Astrocyte of the spinal cord (primary cell): ENCODE results near the gene UPF1.
"Not testable (repeated sequence)": the region's sequence is repeated elsewhere in the genome, so short reads cannot be mapped to it uniquely, and the experiment has no call there.

Source experiments
- DNase-seq: peaks from one replicate; pipeline ENCODE4 v3.0.0; 2011; ENCODE audit warnings: low read depth, low spot score
- H3K4me3 ChIP-seq: 2 replicates; pipeline ENCODE4 v1.5.1; 2011; ENCODE audit warnings: low read depth, mild to moderate bottlenecking, low read length, moderate library complexity
- in situ Hi-C: cut with HindIII; loops from 2 replicates; pipeline ENCODE4 v1.10.0; 2017; ENCODE audit warnings: low sequenced_read_pairs
- TF ChIP-seq, protein P1 (sequence below): IDR thresholded peaks from 2 replicates; pipeline ENCODE4 v1.5.1; 2012; ENCODE audit warnings: low read depth, mild to moderate bottlenecking, low read length, inconsistent platforms

The UPF1 gene

DNA sequence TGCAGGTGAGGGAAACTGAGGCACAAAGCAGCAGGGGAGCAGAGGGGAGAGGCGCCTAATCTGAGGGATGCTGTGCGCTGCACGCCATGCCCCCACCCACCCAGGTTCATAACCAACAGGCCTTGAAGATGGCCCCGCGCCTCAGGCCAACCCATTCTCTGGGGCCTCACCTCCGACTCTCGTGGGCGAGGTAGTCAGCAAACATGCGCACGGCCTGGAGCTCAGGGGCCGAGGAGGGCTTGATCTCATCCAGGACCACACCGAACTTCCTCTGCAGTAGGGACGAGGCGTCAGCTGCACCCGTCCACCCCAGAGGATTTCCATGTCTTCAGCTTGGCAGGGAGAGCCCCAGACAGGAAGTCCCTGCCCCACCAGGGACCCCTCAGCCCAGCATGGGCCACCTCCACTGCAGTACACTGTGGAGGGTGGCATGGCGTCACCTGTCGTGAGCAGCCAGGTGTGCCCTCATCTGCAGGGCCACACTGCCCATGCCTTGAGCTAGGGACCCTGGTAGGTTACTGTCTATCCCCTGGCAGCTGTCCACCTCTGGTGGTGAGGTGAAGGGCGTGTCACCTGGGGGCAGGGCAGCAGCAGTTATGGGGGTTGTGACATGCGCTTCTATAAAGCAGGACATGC, 79.2 kb downstream of the UPF1 start:
- DNase-seq, result no peak
- in situ Hi-C loops, result no loop called here
- no peak overlapping the region for H3K4me3 ChIP-seq
- TF ChIP-seq, protein P1, sequence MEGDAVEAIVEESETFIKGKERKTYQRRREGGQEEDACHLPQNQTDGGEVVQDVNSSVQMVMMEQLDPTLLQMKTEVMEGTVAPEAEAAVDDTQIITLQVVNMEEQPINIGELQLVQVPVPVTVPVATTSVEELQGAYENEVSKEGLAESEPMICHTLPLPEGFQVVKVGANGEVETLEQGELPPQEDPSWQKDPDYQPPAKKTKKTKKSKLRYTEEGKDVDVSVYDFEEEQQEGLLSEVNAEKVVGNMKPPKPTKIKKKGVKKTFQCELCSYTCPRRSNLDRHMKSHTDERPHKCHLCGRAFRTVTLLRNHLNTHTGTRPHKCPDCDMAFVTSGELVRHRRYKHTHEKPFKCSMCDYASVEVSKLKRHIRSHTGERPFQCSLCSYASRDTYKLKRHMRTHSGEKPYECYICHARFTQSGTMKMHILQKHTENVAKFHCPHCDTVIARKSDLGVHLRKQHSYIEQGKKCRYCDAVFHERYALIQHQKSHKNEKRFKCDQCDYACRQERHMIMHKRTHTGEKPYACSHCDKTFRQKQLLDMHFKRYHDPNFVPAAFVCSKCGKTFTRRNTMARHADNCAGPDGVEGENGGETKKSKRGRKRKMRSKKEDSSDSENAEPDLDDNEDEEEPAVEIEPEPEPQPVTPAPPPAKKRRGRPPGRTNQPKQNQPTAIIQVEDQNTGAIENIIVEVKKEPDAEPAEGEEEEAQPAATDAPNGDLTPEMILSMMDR, result no peak

DNA sequence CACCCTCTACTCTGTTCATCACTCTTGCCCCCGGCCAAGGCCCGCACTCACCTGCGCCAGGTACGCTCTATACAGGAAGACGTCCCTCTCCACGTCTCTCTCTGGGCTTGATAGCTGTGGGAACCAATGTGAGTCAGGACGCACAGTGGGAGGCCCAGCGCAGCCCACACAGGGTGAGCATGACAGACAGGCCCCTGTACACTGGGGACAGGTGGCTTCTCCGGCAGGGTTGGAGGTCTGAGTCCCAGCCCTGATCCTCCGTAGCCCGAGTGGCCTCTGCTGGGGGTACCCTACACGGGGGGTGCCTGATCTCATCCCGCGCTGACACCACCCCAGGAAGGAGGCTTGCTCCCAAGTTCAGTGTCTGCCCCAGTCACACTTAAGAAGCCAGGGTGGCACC, 81.2 kb downstream of the UPF1 start:
- DNase-seq, result no peak
- no peak overlapping the region for H3K4me3 ChIP-seq
- in situ Hi-C loops, result no loop called here
- TF ChIP-seq, protein P1, result no peak

DNA sequence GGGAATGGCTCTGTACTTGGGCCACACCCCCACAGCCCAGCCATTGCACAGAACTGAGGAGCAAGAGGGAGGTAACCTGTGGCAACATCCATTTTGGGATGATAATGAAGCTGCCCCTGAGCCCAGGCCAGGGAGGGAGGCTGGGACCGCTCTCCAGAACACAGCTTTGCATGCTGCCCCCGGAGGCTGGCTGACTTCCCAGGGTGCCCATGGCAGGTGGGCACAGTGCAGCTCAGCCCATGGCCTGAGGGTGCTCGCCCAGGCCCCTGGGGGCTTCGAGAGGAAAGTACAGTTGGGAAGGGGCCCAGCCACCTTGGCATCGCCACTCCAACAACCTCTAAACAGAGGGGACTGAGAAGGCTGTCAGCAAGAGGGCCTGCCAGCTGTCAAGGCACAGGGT, 81.7 kb downstream of the UPF1 start:
- TF ChIP-seq, protein P1, result no peak
- DNase-seq, result no peak
- in situ Hi-C loops, result no loop called here
- no peak overlapping the region for H3K4me3 ChIP-seq

DNA sequence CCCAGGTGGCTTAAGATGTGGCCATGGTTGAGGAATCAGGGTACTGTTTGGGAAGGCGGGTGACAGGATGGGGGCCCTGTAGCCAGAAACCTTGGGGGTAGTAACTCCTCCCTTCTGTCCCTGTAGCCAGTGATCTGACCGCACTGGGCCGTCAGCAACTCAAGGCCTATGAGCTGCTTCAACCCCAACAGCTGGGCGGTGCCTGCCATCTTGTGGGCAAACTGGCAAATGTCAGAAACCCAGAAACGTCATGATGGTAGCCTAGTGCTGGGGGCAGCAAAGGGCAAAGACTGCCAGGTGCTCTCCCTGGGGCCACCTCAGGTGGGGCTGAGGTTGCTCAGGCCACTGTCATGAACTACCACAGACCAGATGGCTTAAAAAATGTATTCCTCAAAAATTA, 83.9 kb downstream of the UPF1 start:
- H3K4me3 ChIP-seq, result no peak overlapping the region

DNA sequence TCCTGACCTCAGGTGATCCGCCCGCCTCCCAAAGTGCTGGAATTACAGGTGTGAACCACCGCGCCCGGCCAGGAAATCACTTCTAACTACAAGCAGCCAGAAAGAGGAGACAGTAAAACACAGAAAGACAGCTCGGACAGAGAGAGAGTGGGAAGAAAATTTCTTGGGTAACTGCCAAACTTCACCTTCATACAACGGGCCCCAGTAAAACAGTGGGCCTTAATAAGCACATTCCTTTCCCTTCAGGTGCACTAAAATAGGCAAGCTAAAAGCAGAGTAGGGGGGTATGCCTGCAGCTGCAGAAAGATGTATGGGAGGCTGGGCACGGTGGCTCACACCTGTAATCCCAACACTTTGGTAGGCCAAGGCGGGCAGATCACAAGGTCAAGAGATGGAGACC, 85.8 kb downstream of the UPF1 start:
- DNase-seq, in situ Hi-C loops, H3K4me3 ChIP-seq: not testable (repeated sequence)

More for the DNA sequence above, 83.9 kb downstream of the UPF1 start:
- TF ChIP-seq, protein P1, result peak; percentile 43
- DNase-seq, result peak; percentile 18
- in situ Hi-C loops, result no loop called here
